CD8-positive, alpha-beta memory T cell (primary cell): ENCODE data around the gene SPINT1. TPM values are rescaled to one million over a fixed set of nuclear protein-coding genes. Genes with fewer than 3 reads are reported as not detected.
A peak's percentile ranks its signal among the peaks of the same experiment; 100 is the strongest.
"Not testable (repeated sequence)": the region's sequence is repeated elsewhere in the genome, so short reads cannot be mapped to it uniquely, and the experiment has no call there.

ENCODE experiments used
- CTCF ChIA-PET: fragments of 350-600 bp; sonication (Branson Sonifier 250); formaldehyde crosslinking; loops from one replicate; lab custom pipeline; 2021; ENCODE audit warnings: antibody characterized with exemption; lab: Charles Lee
- POLR2A ChIA-PET: fragments of 350-600 bp; sonication (Branson Sonifier 250); formaldehyde crosslinking; loops from one replicate; lab custom pipeline; 2021; ENCODE audit warnings: antibody characterized with exemption; lab: Charles Lee
- DNase-seq, 5 donors: peaks; one replicate each; pipeline versions ENCODE4 v3.0.0 to v3.0.0-alpha.2; 2020 to 2022; ENCODE audit warnings: mixed read lengths in 1 of 5
- H3K27ac ChIP-seq: one replicate; pipeline ENCODE4 v1.7.0; 2013; ENCODE audit warnings: low read depth, mild to moderate bottlenecking, low read length, moderate library complexity
- H3K27me3 ChIP-seq: 2 replicates; pipeline ENCODE4 v1.7.0; 2013; ENCODE audit warnings: low read length, mild to moderate bottlenecking; ENCODE audit not compliant: insufficient read depth, poor library complexity, severe bottlenecking
- H3K36me3 ChIP-seq: 2 replicates; pipeline ENCODE4 v1.7.0; 2013; ENCODE audit warnings: mild to moderate bottlenecking, low read length, moderate library complexity; ENCODE audit not compliant: insufficient read depth
- H3K4me1 ChIP-seq: 2 replicates; pipeline ENCODE4 v1.7.0; 2013; ENCODE audit warnings: mild to moderate bottlenecking, low read length, moderate library complexity; ENCODE audit not compliant: insufficient read depth
- H3K4me3 ChIP-seq: 2 replicates; pipeline ENCODE4 v1.7.0; 2013; ENCODE audit warnings: mild to moderate bottlenecking, low read length
- H3K9me3 ChIP-seq: 2 replicates; pipeline ENCODE4 v1.7.0; 2013; ENCODE audit warnings: mild to moderate bottlenecking, low read length
- H3K27ac Mint-ChIP-seq, 8 donors: one replicate each; pipeline ENCODE4 v1.8.0; 2020 to 2021; ENCODE audit warnings: mixed read lengths in 8 of 8, mild to moderate bottlenecking in 6 of 8, inconsistent platforms in 3 of 8, moderate library complexity in 3 of 8
- H3K27me3 Mint-ChIP-seq, 2 donors: one replicate each; pipeline ENCODE4 v1.8.0; 2020 to 2021; ENCODE audit warnings: mixed read lengths in 2 of 2, mild to moderate bottlenecking in 1 of 2, moderate library complexity in 1 of 2
- H3K36me3 Mint-ChIP-seq, 3 donors: one replicate each; pipeline ENCODE4 v1.8.0; 2020 to 2021; ENCODE audit warnings: mixed read lengths in 3 of 3, inconsistent platforms in 1 of 3, mild to moderate bottlenecking in 1 of 3
- H3K4me1 Mint-ChIP-seq, 3 donors: one replicate each; pipeline ENCODE4 v1.8.0; 2020 to 2021; ENCODE audit warnings: mixed read lengths in 3 of 3, inconsistent platforms in 1 of 3, mild to moderate bottlenecking in 1 of 3
- H3K4me3 Mint-ChIP-seq, 7 donors: one replicate each; pipeline ENCODE4 v1.8.0; 2020 to 2021; ENCODE audit warnings: mixed read lengths in 7 of 7, mild to moderate bottlenecking in 6 of 7, moderate library complexity in 4 of 7, inconsistent platforms in 2 of 7
- H3K9me3 Mint-ChIP-seq, 5 donors: one replicate each; pipeline ENCODE4 v1.8.0; 2020 to 2022; ENCODE audit warnings: mixed read lengths in 5 of 5, mild to moderate bottlenecking in 3 of 5, moderate library complexity in 2 of 5, inconsistent platforms in 1 of 5
- polyA plus RNA-seq: library from polyadenylated mRNA; unstranded; fragments of 300-500 nt; fragmentation: Illumina TruSeq; gene quantifications from one replicate; pipeline ENCODE4 v1.2.3, GENCODE V29; 2021
- total RNA-seq, 2 experiments: library from RNA; stranded (reverse); gene quantifications; one replicate each; pipeline ENCODE4 v1.2.3, GENCODE V29; 2021

The SPINT1 gene
- total and polyA plus RNA-seq, 3 experiments from 2014 or later = 3.1 to 7.6 (median 6.7) TPM

- H3K4me1 Mint-ChIP-seq = peaks cover 6 to 15% (median 8%) of the 10 kb centered on the region in 3 donors
- Histone ChIP-seq H3K27me3 (no peaks in the 10 kb centered on the region), H3K27ac (no peak overlapping the region), H3K9me3 (no peaks in the 10 kb centered on the region), H3K4me1 (no peaks in the 10 kb centered on the region), H3K36me3 (no peaks in the 10 kb centered on the region), H3K4me3 (no peak overlapping the region)
- POLR2A ChIA-PET = no interaction called here
- H3K4me3 Mint-ChIP-seq = no peak overlapping the region
- H3K27me3 Mint-ChIP-seq = peaks cover 0 to 9% of the 10 kb centered on the region in 2 donors
- DNase-seq = no peak
- H3K36me3 Mint-ChIP-seq = peaks cover 0 to 1% (median 0%) of the 10 kb centered on the region in 3 donors
- H3K27ac Mint-ChIP-seq = no peak overlapping the region
- H3K9me3 Mint-ChIP-seq = no peaks in the 10 kb centered on the region
- CTCF ChIA-PET = interaction anchor here (4.7 to 8.4 kb wide), 2 partner anchors 9 to 40 kb away, joined by 64 to 178 read pairs; partner anchors contain the start of genes SPINT1 and VPS18
Measured at GRCh38 chr15:40855706-40856234, 11.9 kb downstream of the SPINT1 start.

DNA sequence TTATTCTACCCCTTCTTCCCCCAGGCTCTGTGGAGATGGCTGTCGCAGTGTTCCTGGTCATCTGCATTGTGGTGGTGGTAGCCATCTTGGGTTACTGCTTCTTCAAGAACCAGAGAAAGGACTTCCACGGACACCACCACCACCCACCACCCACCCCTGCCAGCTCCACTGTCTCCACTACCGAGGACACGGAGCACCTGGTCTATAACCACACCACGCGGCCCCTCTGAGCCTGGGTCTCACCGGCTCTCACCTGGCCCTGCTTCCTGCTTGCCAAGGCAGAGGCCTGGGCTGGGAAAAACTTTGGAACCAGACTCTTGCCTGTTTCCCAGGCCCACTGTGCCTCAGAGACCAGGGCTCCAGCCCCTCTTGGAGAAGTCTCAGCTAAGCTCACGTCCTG, 12.9 kb downstream of the SPINT1 start:
- no peak for DNase-seq
- Mint-ChIP-seq H3K4me1 (peaks cover 6 to 15% (median 8%) of the 10 kb centered on the region in 3 donors), H3K27ac (no peak overlapping the region), H3K4me3 (no peak overlapping the region), H3K27me3 (peaks cover 0 to 9% of the 10 kb centered on the region in 2 donors), H3K9me3 (no peaks in the 10 kb centered on the region), H3K36me3 (peaks cover 0 to 1% (median 0%) of the 10 kb centered on the region in 3 donors)
- H3K9me3 ChIP-seq = no peaks in the 10 kb centered on the region
- ChIA-PET POLR2A (interaction anchor here (2.6 kb wide), 1 partner anchor 38 kb away, joined by 20 read pairs; the partner anchor contains the start of gene VPS18), CTCF (interaction anchor here (0.9 to 8.4 kb wide), 9 partner anchors 10 to 344 kb away, joined by 3 to 178 read pairs (median 4); partner anchors contain the start of genes CCDC32, SPINT1 and VPS18)
- no peaks in the 10 kb centered on the region for H3K36me3 ChIP-seq
- H3K27me3 ChIP-seq = no peaks in the 10 kb centered on the region
- no peaks in the 10 kb centered on the region for H3K4me1 ChIP-seq
- H3K27ac ChIP-seq = no peak overlapping the region
- no peak overlapping the region for H3K4me3 ChIP-seq

DNA sequence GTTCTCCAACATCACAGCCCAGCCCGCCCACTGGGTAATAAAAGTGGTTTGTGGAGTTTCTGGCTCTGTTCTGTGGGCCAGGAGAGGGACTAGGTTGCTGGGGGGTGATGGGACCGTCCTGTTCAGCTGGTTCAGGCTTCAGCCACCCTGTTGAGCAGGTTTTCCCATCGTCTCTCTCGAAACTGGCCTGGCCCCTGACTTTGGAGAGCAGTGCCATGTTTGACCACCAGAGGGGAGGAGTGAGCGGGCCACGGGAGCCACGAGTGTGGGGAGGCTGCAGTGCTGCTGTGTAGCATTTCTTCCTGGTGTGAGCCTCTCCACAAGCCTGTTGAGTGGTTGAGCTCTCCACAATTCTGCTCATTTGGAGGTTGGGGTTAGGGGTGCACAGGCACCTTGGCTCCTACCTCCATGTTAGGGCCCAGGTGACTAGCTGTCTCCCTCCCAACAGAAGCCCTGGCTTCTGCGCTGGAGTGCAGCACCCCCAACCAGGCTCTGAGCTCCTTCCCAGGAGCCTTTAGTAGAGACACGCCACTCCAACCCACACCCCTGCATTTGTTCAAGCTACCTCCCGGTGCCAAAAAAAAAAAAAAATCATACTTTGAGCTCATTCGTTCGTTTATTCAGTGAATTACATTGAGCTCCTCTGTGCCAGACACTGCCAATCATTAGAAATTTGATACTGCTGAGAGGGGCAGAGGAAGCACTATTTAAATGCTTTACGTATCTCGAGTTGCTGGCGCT, 13.9 kb downstream of the SPINT1 start:
- peak; percentile 65 to 83 (median 67) for DNase-seq
- CTCF ChIA-PET = interaction anchor here (0.7 to 8.4 kb wide), 30 partner anchors 11 to 406 kb away, joined by 3 to 178 read pairs (median 4); partner anchors contain the start of genes CCDC32, CHP1, RAD51 and SPINT1
- Mint-ChIP-seq H3K36me3 (peaks cover 0 to 1% (median 0%) of the 10 kb centered on the region in 3 donors), H3K27ac (peak overlapping the region in 3 of 8 donors; percentile 8 to 41 (median 24)), H3K4me3 (no peak overlapping the region), H3K27me3 (peaks cover 2 to 11% of the 10 kb centered on the region in 2 donors), H3K4me1 (peaks cover 6 to 15% (median 8%) of the 10 kb centered on the region in 3 donors), H3K9me3 (no peaks in the 10 kb centered on the region)
- Histone ChIP-seq H3K27me3 (no peaks in the 10 kb centered on the region), H3K4me3 (no peak overlapping the region), H3K36me3 (no peaks in the 10 kb centered on the region), H3K4me1 (no peaks in the 10 kb centered on the region), H3K27ac (no peak overlapping the region), H3K9me3 (no peaks in the 10 kb centered on the region)
- POLR2A ChIA-PET = interaction anchor here (0.6 to 2.6 kb wide), 2 partner anchors 36 to 336 kb away, joined by 8 to 20 read pairs; partner anchors contain the start of gene VPS18

DNA sequence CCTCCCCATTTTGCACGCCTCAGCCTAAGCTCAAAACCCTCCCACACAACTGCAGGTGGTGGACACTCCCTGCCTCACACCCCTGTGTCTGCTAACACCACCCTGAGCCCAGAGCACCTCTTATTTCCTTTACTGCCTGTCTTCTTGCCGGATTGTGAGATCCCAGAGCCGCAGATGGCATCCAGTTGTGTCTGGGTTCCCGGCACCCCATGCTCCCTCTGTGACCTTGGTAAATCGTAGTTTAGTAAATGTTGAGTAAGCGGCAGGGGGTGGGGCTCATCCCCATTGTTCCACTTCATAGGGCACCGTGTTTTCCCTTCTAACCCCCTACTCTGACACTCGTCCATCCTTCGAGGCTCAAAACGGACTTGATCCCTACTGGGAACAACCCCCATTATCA, 14.9 kb downstream of the SPINT1 start:
- POLR2A ChIA-PET = interaction anchor here (2.6 kb wide), 1 partner anchor 36 kb away, joined by 20 read pairs; the partner anchor contains the start of gene VPS18
- no peaks in the 10 kb centered on the region for H3K36me3 ChIP-seq
- no peaks in the 10 kb centered on the region for H3K9me3 Mint-ChIP-seq
- no peak overlapping the region for H3K4me3 Mint-ChIP-seq
- H3K4me3 ChIP-seq = no peak overlapping the region
- H3K27ac ChIP-seq = no peak overlapping the region
- H3K27ac Mint-ChIP-seq = peak overlapping the region in 1 of 8 donors; percentile 22
- H3K27me3 ChIP-seq = no peaks in the 10 kb centered on the region
- H3K27me3 Mint-ChIP-seq = peaks cover 4 to 11% of the 10 kb centered on the region in 2 donors
- peaks cover 0 to 1% (median 0%) of the 10 kb centered on the region in 3 donors for H3K36me3 Mint-ChIP-seq
- DNase-seq = no peak
- no peaks in the 10 kb centered on the region for H3K9me3 ChIP-seq
- peaks cover 6 to 15% (median 8%) of the 10 kb centered on the region in 3 donors for H3K4me1 Mint-ChIP-seq
- CTCF ChIA-PET = interaction anchor here (0.6 to 8.4 kb wide), 22 partner anchors 12 to 406 kb away, joined by 3 to 178 read pairs (median 5); partner anchors contain the start of genes CHP1, SPINT1 and VPS18
- H3K4me1 ChIP-seq = no peaks in the 10 kb centered on the region

DNA sequence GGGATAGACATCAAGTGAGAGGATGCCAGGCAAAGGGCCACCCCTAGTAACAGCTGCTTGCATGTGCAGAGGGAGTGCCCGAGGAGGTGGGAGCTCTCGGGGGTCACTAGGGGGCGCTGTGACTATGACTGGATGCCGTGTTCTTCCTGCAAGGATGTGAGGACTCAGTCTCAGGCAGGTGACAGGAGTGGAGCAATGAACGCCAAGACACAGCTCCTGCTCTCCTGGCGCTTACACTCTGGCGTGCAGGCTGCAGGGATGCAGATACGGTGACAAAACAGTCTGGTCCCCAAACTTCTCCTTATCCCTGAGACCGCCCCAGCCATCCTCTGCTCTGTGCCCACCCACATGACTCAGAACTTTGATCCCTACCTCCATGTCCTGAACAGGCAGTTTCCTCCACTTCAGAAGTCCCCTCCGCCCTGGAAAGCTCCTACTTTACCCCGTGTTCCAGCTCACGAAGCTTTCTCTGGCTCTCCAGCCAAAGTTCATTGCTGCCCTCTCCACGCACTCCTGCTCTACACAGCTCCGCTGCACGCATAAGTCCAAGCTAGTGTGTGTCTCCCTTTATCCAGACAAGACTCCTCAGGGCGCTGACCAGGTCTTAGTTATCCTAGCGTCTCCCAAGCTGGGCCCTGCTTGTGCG, 15.5 kb downstream of the SPINT1 start:
- Mint-ChIP-seq H3K4me1 (peaks cover 6 to 15% (median 8%) of the 10 kb centered on the region in 3 donors), H3K36me3 (peaks cover 0 to 1% (median 0%) of the 10 kb centered on the region in 3 donors), H3K9me3 (no peaks in the 10 kb centered on the region), H3K4me3 (no peak overlapping the region), H3K27ac (peak overlapping the region in 1 of 8 donors; percentile 22), H3K27me3 (peaks cover 4 to 11% of the 10 kb centered on the region in 2 donors)
- H3K4me3 ChIP-seq = no peak overlapping the region
- ChIA-PET POLR2A (interaction anchor here (2.6 kb wide), 1 partner anchor 35 kb away, joined by 20 read pairs; the partner anchor contains the start of gene VPS18), CTCF (interaction anchor here (0.6 to 8.4 kb wide), 17 partner anchors 12 to 327 kb away, joined by 3 to 178 read pairs (median 4); partner anchors contain the start of genes SPINT1 and VPS18)
- H3K9me3 ChIP-seq = no peaks in the 10 kb centered on the region
- no peaks in the 10 kb centered on the region for H3K36me3 ChIP-seq
- H3K4me1 ChIP-seq = no peaks in the 10 kb centered on the region
- H3K27me3 ChIP-seq = no peaks in the 10 kb centered on the region
- DNase-seq = peak; percentile 71 to 84 (median 74)
- no peak overlapping the region for H3K27ac ChIP-seq

GRCh38 chr15:40861147-40861546, 17.3 kb downstream of the SPINT1 start:
- POLR2A ChIA-PET, H3K36me3 Mint-ChIP-seq, H3K4me3 Mint-ChIP-seq, H3K9me3 ChIP-seq, H3K4me3 ChIP-seq, H3K9me3 Mint-ChIP-seq, H3K27ac ChIP-seq, H3K27me3 ChIP-seq, DNase-seq, H3K4me1 ChIP-seq, H3K36me3 ChIP-seq: not testable (repeated sequence)
- CTCF ChIA-PET = interaction anchor here (0.7 to 8.4 kb wide), 2 partner anchors 35 to 1845 kb away, joined by 3 to 178 read pairs; partner anchors contain the start of gene VPS18
- H3K27me3 Mint-ChIP-seq = peaks cover 7 to 11% of the 10 kb centered on the region in 2 donors
- peaks cover 6 to 15% (median 8%) of the 10 kb centered on the region in 3 donors for H3K4me1 Mint-ChIP-seq
- peak overlapping the region in 1 of 8 donors; percentile 59 for H3K27ac Mint-ChIP-seq

DNA sequence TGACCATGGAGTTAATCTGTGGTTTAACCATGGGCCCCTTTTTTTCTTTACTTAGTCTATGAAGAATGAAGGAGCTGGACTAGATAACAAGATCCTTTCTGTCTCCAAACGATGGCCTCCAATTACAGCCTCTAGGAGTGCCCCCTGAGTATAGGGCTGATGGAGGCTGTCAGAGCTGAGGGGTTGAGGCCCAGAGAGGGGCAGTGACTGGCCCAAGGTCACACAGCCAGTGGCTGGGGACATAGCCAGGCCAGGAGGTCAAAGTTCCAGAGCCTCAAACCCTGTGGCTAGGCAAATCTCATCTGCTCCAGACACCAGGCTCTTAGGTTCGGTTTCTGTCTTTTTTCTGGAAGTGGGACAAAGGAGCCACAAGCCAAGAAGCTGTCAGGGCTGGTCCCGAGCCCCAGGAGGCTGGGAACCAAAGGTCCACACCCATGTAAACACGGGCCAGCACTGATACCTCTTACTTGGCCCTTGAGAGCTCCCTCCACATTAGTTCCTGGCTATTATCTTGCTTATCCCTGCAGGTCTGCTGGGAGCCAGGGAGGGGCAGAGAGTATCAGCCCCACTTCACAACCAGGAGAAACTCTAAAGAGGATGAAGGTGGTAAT, 19.9 kb downstream of the SPINT1 start:
- no peaks in the 10 kb centered on the region for H3K27me3 ChIP-seq
- H3K27me3 Mint-ChIP-seq = peaks cover 7 to 10% of the 10 kb centered on the region in 2 donors
- H3K4me3 ChIP-seq = no peak overlapping the region
- H3K27ac Mint-ChIP-seq = no peak overlapping the region
- no peak overlapping the region for H3K4me3 Mint-ChIP-seq
- ChIA-PET CTCF (interaction anchor here (1.0 kb wide), 1 partner anchor 30 kb away, joined by 3 read pairs; the partner anchor contains the start of gene VPS18), POLR2A (no interaction called here)
- H3K9me3 Mint-ChIP-seq = no peaks in the 10 kb centered on the region
- H3K9me3 ChIP-seq = no peaks in the 10 kb centered on the region
- no peak overlapping the region for H3K27ac ChIP-seq
- peaks cover 6 to 9% (median 8%) of the 10 kb centered on the region in 3 donors for H3K4me1 Mint-ChIP-seq
- no peaks in the 10 kb centered on the region for H3K4me1 ChIP-seq
- no peak for DNase-seq
- no peaks in the 10 kb centered on the region for H3K36me3 Mint-ChIP-seq
- H3K36me3 ChIP-seq = no peaks in the 10 kb centered on the region
